LNCAP (cell line): ENCODE measurements around the gene PDE6A.

ENCODE experiments used
- CTCF ChIP-seq: fragments of 450-650 bp; IDR thresholded peaks from 2 replicates; pipeline ENCODE4 v1.5.1; 2017; ENCODE audit warnings: mild to moderate bottlenecking

PDE6A gene

GRCh38 chr5:149969181-149969930, 24.8 kb upstream of the PDE6A start:
- TF ChIP-seq CTCF = no peak

DNA sequence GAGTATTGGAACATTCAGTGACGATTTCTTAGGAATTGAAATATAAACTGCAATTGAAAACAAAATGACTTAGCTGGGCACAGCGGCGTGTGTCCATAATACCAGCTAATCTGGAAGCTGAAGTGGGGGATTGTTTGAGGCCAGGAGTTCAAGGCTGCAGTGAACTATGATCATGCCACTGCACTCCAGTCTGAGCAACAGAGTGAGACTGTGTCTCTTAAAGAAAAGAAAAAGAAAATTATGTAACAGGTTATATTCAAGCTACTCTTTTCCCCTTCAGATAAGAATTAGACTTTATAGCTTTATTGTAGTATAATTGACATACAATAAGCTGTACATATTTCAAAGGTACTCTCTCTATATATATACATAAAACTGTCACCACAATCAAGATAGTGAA, 22.4 kb upstream of the PDE6A start:
- no peak for TF ChIP-seq CTCF

DNA sequence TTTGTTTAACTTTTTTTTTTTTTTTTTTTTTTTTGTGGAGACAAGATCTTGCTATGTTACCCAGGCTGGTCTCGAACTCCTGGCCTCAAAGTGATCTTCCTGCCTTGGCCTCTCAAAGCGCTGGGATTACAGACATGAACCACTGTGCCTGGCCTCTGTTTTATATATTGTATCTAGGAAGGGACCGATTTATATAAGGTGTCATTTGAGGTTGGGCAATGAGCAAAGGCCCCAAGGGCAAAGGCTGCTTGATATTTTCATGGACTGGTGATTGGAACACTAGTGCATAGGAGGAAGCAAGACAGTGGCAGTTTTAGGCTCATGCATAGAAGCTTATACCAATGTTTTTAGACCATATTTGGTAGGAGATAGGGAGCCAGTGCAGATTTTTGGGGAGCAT, 19.1 kb upstream of the PDE6A start:
- TF ChIP-seq CTCF = no peak

DNA sequence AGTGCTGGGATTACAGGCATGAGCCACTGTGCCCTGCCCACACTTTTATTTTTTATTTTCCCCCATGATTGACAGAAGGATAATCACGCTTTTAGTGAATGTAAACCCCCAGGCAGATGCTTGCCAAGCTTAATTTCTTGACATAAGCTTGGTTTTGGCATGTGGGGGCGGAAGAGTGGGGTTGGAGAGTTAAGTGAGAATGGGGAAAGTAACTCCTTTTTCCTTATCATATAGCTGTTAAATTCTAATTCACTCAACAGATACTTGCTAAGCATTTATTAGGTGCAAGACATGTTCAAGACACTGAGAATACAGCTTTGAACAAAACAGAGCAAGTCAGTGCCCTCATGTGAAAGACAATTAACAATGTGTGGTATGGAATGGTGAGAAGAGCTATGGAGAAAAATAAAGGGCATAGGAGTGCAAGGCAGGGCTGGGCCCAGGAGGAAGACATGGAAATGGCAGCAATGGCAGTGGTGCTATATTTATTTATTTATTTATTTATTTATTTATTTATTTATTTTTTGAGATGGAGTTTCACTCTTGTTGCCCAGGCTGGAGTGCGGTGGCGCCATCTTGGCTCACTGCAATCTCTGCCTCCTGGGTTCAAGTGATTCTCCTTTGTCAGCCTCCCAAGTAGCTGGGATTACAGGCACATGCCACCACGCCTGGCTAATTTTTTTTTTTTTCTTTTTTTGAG, 18.2 kb upstream of the PDE6A start:
- no peak for TF ChIP-seq CTCF

- TF ChIP-seq CTCF = peak; percentile 63
Observed at GRCh38 chr5:149961957-149962409, 17.4 kb upstream of the PDE6A start.

- TF ChIP-seq CTCF = no peak
Observed at GRCh38 chr5:149961186-149961685, 16.6 kb upstream of the PDE6A start.

DNA sequence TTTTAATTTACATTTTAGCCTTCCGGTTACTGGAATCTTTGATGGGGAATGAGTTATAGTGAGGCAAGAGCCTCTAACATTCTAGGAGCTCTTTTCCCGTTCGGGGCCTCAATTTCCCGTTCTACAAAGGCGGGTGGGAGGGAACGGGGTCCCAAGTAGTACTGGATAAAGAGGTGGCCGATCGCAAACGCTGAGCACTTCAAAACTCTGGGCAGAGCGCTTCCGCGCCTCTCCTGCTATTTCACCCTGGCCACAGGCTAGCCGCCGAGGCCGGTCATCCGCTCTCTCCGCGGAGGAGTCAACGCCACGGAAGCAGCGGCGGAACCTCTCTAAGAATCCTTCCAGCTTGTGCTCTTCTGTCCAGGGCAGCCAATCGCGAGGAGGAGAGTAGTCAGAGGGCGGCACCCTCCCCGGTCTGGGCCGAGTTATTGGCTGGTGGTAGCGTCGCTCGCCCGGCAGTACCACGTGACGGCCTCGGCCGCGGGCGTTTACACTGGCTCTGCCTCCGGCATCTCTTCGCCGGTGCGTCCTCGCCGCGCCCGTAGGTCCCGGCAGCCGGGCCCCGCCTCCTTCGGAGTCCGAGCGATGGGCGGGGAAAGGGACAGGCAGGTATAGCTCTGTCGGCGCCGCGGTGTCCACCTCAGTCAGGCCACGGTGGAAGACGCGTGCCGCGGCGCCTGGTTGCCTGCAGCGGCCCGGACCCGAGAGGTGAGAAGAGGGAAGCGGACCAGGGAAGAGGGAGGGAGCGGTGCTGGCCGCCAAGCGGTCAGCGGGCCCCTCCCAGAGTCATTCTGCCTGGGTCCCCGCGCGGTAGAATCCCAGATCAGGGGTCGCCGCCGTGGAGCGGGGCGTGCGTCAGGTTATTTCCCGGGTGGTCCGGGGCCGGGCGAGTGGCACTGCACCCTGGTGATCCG, 15.9 kb upstream of the PDE6A start, which contains the start of gene SLC26A2:
SLC26A2 (plus strand) TSS at position 487 of the 914 bp plus-strand sequence. CDS start 16,895 bp downstream, outside the sequence.
- TF ChIP-seq CTCF = no peak
